Measurements from ENCODE around the gene MCMBP.

The MCMBP gene

DNA sequence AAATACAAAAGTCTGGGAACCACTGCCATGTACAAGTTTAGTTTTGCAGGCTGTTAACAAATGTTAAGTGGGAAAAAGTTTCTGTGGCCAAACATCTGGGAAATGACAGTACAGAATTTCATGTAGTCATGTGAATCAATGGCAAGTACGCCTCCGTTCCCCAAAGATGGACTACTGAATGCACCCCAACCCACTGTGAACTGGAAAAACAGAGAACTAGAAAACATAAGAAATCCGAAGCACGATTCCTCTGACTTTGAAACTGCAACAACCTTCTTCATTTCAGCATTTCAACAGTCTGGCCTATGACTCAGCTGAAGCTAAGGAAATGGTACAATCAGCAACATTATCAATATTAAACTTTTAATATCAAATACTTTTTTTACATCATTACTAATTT, 41.8 kb downstream of the MCMBP start:
- no peak overlapping the region for H3K9ac ChIP-seq (ENCODE audit: low read depth, low read length, poor library complexity, severe bottlenecking)
- no peak overlapping the region for H3K4me2 ChIP-seq (ENCODE audit: low read depth, low read length, poor library complexity, severe bottlenecking)
- no peaks in the 10 kb centered on the region for H3K4me1 ChIP-seq (ENCODE audit: insufficient read depth, low read length, poor library complexity, severe bottlenecking)
- no peaks in the 10 kb centered on the region for H3K9me3 ChIP-seq (ENCODE audit: insufficient read depth, low read depth, low read length)
- H4K20me1 ChIP-seq (ENCODE audit: insufficient read depth, low read length, poor library complexity, severe bottlenecking) = no peaks in the 10 kb centered on the region
- no peaks in the 10 kb centered on the region for H3K27me3 ChIP-seq (ENCODE audit: insufficient read depth, low read length, poor library complexity, severe bottlenecking)
- no peaks in the 10 kb centered on the region for H3F3A ChIP-seq (ENCODE audit: low read depth)
- no peaks in the 10 kb centered on the region for H3K79me2 ChIP-seq (ENCODE audit: insufficient read depth, low read length)
- no peak overlapping the region for H3K4me3 ChIP-seq (ENCODE audit: low read length, poor library complexity, severe bottlenecking)
- no peak overlapping the region for H2AFZ ChIP-seq (ENCODE audit: low read length)
- TF ChIP-seq EZH2phosphoT487 (IDR thresholded peaks at IDR 0.05; ENCODE audit: borderline replicate concordance) (no peak), CTCF (conservative IDR thresholded peaks at IDR 0.05; ENCODE audit: low read length) (no peak)
- H3K36me3 ChIP-seq (ENCODE audit: insufficient read depth, low read length) = peaks cover 87% of the 10 kb centered on the region
- H3K9me2 ChIP-seq (replicated peaks; ENCODE audit: low read depth, low read length) = no peaks in the 10 kb centered on the region

- Histone ChIP-seq H4K20me1 (ENCODE audit: insufficient read depth, low read length, poor library complexity, severe bottlenecking) (no peaks in the 10 kb centered on the region), H3K4me2 (ENCODE audit: low read depth, low read length, poor library complexity, severe bottlenecking) (no peak overlapping the region), H3K27me3 (ENCODE audit: insufficient read depth, low read length, poor library complexity, severe bottlenecking) (no peaks in the 10 kb centered on the region), H2AFZ (ENCODE audit: low read length) (no peak overlapping the region), H3K9me2 (replicated peaks; ENCODE audit: low read depth, low read length) (no peaks in the 10 kb centered on the region), H3K79me2 (ENCODE audit: insufficient read depth, low read length) (no peaks in the 10 kb centered on the region), H3K9me3 (ENCODE audit: insufficient read depth, low read depth, low read length) (no peaks in the 10 kb centered on the region), H3K4me1 (ENCODE audit: insufficient read depth, low read length, poor library complexity, severe bottlenecking) (no peaks in the 10 kb centered on the region), H3K36me3 (ENCODE audit: insufficient read depth, low read length) (peaks cover 73% of the 10 kb centered on the region), H3K4me3 (ENCODE audit: low read length, poor library complexity, severe bottlenecking) (no peak overlapping the region), H3K9ac (ENCODE audit: low read depth, low read length, poor library complexity, severe bottlenecking) (no peak overlapping the region), H3F3A (ENCODE audit: low read depth) (no peaks in the 10 kb centered on the region)
- TF ChIP-seq EZH2phosphoT487 (IDR thresholded peaks at IDR 0.05; ENCODE audit: borderline replicate concordance) = no peak
- no peak for TF ChIP-seq CTCF (conservative IDR thresholded peaks at IDR 0.05; ENCODE audit: low read length)
These were observed 43.2 kb downstream of the MCMBP start for GRCh38 chr10:119829429-119829828.

DNA sequence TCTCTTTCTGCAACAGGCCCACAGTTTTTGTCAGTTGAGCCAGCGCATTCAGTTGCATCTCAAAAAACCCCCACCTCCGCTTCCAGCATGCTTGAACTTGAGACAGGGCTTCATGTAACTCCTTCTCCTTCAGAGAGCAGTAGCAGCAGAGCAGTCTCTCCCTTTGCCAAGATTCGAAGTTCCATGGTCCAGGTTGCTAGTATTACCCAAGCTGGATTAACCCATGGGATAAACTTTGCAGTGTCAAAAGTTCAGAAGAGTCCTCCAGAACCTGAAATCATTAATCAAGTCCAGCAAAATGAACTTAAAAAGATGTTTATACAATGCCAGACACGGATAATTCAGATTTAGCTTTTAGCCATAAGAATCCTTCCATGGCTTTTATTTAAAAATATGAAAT, 45.2 kb downstream of the MCMBP start:
- TF ChIP-seq EZH2phosphoT487 (IDR thresholded peaks at IDR 0.05; ENCODE audit: borderline replicate concordance) (no peak), CTCF (conservative IDR thresholded peaks at IDR 0.05; ENCODE audit: low read length) (no peak)
- H3K4me2 ChIP-seq (ENCODE audit: low read depth, low read length, poor library complexity, severe bottlenecking) = no peak overlapping the region
- H3F3A ChIP-seq (ENCODE audit: low read depth) = no peaks in the 10 kb centered on the region
- H3K79me2 ChIP-seq (ENCODE audit: insufficient read depth, low read length) = no peaks in the 10 kb centered on the region
- H3K9me2 ChIP-seq (replicated peaks; ENCODE audit: low read depth, low read length) = no peaks in the 10 kb centered on the region
- no peaks in the 10 kb centered on the region for H4K20me1 ChIP-seq (ENCODE audit: insufficient read depth, low read length, poor library complexity, severe bottlenecking)
- no peaks in the 10 kb centered on the region for H3K4me1 ChIP-seq (ENCODE audit: insufficient read depth, low read length, poor library complexity, severe bottlenecking)
- no peaks in the 10 kb centered on the region for H3K27me3 ChIP-seq (ENCODE audit: insufficient read depth, low read length, poor library complexity, severe bottlenecking)
- no peak overlapping the region for H3K4me3 ChIP-seq (ENCODE audit: low read length, poor library complexity, severe bottlenecking)
- peaks cover 68% of the 10 kb centered on the region for H3K36me3 ChIP-seq (ENCODE audit: insufficient read depth, low read length)
- H2AFZ ChIP-seq (ENCODE audit: low read length) = no peak overlapping the region
- H3K9ac ChIP-seq (ENCODE audit: low read depth, low read length, poor library complexity, severe bottlenecking) = no peak overlapping the region
- no peaks in the 10 kb centered on the region for H3K9me3 ChIP-seq (ENCODE audit: insufficient read depth, low read depth, low read length)
